GM23248 (cell line): ENCODE data around the gene PDZD7.

ENCODE experiments used
- EZH2 ChIP-seq: fragments of 200-600 bp; sonication (generic); IDR thresholded peaks from 2 replicates; pipeline ENCODE4 v1.6.1; 2018; ENCODE audit warnings: antibody characterized with exemption, mild to moderate bottlenecking; ENCODE audit not compliant: insufficient read depth, poor library complexity, severe bottlenecking
- EZH2phosphoT487 ChIP-seq: fragments of 200-600 bp; sonication (generic); IDR thresholded peaks from 2 replicates; pipeline ENCODE4 v1.6.1; 2018; ENCODE audit warnings: antibody characterized with exemption, moderate library complexity, mild to moderate bottlenecking, low read depth; ENCODE audit not compliant: insufficient read depth

- TF ChIP-seq EZH2, result no peak
- no peak for TF ChIP-seq EZH2phosphoT487
Measured at GRCh38 chr10:100999742-101000126, 31.2 kb downstream of the PDZD7 start, which contains the start of gene LZTS2.
